Panc1 (cell line): ENCODE data around the gene MAML3.

ENCODE experiments used
- CTCF ChIP-seq: fragments of 450-650 bp; IDR thresholded peaks from 2 replicates; pipeline ENCODE4 v1.5.1; 2017; ENCODE audit warnings: mild to moderate bottlenecking
- POLR2AphosphoS5 ChIP-seq: IDR thresholded peaks from 2 replicates; pipeline ENCODE4 v1.6.1; 2012; ENCODE audit warnings: mild to moderate bottlenecking, low read depth, low read length, moderate library complexity
- TCF7L2 ChIP-seq: IDR thresholded peaks from 2 replicates; pipeline ENCODE4 v1.6.1; 2011; ENCODE audit warnings: mild to moderate bottlenecking, low read depth, low read length, inconsistent platforms

DNA sequence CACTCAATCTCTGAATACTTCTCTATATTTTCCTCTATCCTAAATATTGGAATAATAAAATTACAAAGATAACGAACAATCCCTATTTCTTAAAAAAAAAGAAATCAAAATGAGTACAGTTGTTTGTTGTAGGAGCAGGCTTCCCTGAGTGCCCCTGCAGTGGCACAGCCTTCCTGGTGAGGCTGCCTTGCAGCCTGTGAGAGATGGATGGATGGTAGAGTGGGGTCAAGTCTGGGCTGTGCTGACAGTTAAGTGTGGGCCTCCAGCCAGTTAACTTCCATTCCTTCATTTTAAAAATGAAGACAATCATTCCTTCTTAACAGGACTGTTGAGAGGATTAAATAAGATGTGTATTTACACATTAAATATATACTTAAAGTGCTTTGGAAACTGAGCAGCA lies 351.5 kb downstream of the MAML3 start:
- TF ChIP-seq CTCF (no peak), POLR2AphosphoS5 (no peak), TCF7L2 (no peak)
